Astrocyte (in vitro differentiated cells and primary cell): ENCODE results near the gene CDNF. TPM values are rescaled to one million over a fixed set of nuclear protein-coding genes. Genes with fewer than 3 reads are reported as not detected.

Experiments used
- DNase-seq: peaks from one replicate; pipeline ENCODE4 v3.0.0-alpha.2; 2010; ENCODE audit warnings: low read depth
- FAIRE-seq: peaks from 2 replicates; lab custom pipeline; 2011; peaks lifted over from hg19 to GRCh38; lab: Jason Lieb, UNC
- H2AFZ ChIP-seq: 2 replicates; pipeline ENCODE4 v1.6.0; 2012; ENCODE audit warnings: low read depth, low read length, inconsistent platforms
- H3K27ac ChIP-seq: 2 replicates; pipeline ENCODE4 v1.5.1; 2011; ENCODE audit warnings: low read depth, low read length, inconsistent platforms
- H3K27me3 ChIP-seq: 2 replicates; pipeline ENCODE4 v1.6.0; 2011; ENCODE audit warnings: low read length, inconsistent platforms; ENCODE audit not compliant: insufficient read depth
- H3K36me3 ChIP-seq: 2 replicates; pipeline ENCODE4 v1.5.1; 2011; ENCODE audit warnings: low read length, inconsistent platforms; ENCODE audit not compliant: insufficient read depth
- H3K4me1 ChIP-seq: 2 replicates; pipeline ENCODE4 v1.5.1; 2011; ENCODE audit warnings: low read length, inconsistent platforms; ENCODE audit not compliant: insufficient read depth
- H3K4me2 ChIP-seq: 2 replicates; pipeline ENCODE4 v1.6.0; 2012; ENCODE audit warnings: low read length, inconsistent platforms
- H3K4me3 ChIP-seq: 2 replicates; pipeline ENCODE4 v1.5.1; 2011; ENCODE audit warnings: low read depth, mild to moderate bottlenecking, low read length, inconsistent platforms; ENCODE audit not compliant: insufficient read depth
- H3K79me2 ChIP-seq: 2 replicates; pipeline ENCODE4 v1.6.0; 2012; ENCODE audit warnings: mild to moderate bottlenecking, low read length, inconsistent platforms; ENCODE audit not compliant: insufficient read depth
- H3K9ac ChIP-seq: 2 replicates; pipeline ENCODE4 v1.6.0; 2012; ENCODE audit warnings: mild to moderate bottlenecking, low read length, inconsistent platforms
- H3K9me3 ChIP-seq: 2 replicates; pipeline ENCODE4 v1.5.1; 2012; ENCODE audit warnings: low read depth, mild to moderate bottlenecking, low read length, inconsistent platforms; ENCODE audit not compliant: insufficient read depth
- H4K20me1 ChIP-seq: 2 replicates; pipeline ENCODE4 v1.6.0; 2012; ENCODE audit warnings: low read length, inconsistent platforms; ENCODE audit not compliant: insufficient read depth
- H3K27ac Mint-ChIP-seq: one replicate; pipeline ENCODE4 v1.8.0; 2021; ENCODE audit warnings: mild to moderate bottlenecking, mixed read lengths; ENCODE audit not compliant: unreplicated experiment
- H3K27me3 Mint-ChIP-seq: one replicate; pipeline ENCODE4 v1.8.0; 2021; ENCODE audit warnings: low read depth, mixed read lengths; ENCODE audit not compliant: unreplicated experiment
- H3K36me3 Mint-ChIP-seq: one replicate; pipeline ENCODE4 v1.8.0; 2021; ENCODE audit warnings: low read depth, mixed read lengths; ENCODE audit not compliant: unreplicated experiment
- H3K4me1 Mint-ChIP-seq: one replicate; pipeline ENCODE4 v1.8.0; 2021; ENCODE audit warnings: low read depth, mixed read lengths; ENCODE audit not compliant: unreplicated experiment
- H3K4me3 Mint-ChIP-seq: one replicate; pipeline ENCODE4 v1.8.0; 2021; ENCODE audit warnings: mild to moderate bottlenecking, moderate library complexity, mixed read lengths; ENCODE audit not compliant: unreplicated experiment
- H3K9me3 Mint-ChIP-seq: one replicate; pipeline ENCODE4 v1.8.0; 2021; ENCODE audit warnings: mild to moderate bottlenecking, mixed read lengths; ENCODE audit not compliant: unreplicated experiment
- EZH2 ChIP-seq: IDR thresholded peaks from 2 replicates; pipeline ENCODE4 v1.6.1; 2012; ENCODE audit warnings: mild to moderate bottlenecking, low read length, inconsistent platforms; ENCODE audit not compliant: insufficient read depth
- total RNA-seq: library from RNA; stranded (reverse); gene quantifications from 2 replicates; pipeline ENCODE4 v1.2.1, GENCODE V29; 2021
- TF ChIP-seq, protein P1 (sequence below): IDR thresholded peaks from 2 replicates; pipeline ENCODE4 v1.5.1; 2011; ENCODE audit warnings: low read depth, mild to moderate bottlenecking, inconsistent platforms, low read length, moderate library complexity; ENCODE audit not compliant: insufficient read depth

Gene CDNF
- total RNA-seq, 1 donor from 2014 or later = 1.4 TPM

GRCh38 chr10:14815681-14816080 lies 22.2 kb downstream of the CDNF start:
- Histone ChIP-seq H4K20me1 (no peaks in the 10 kb centered on the region), H3K27me3 (no peaks in the 10 kb centered on the region), H3K4me3 (no peak overlapping the region), H3K36me3 (no peaks in the 10 kb centered on the region), H3K9me3 (no peaks in the 10 kb centered on the region), H3K4me1 (peaks cover 5% of the 10 kb centered on the region), H3K9ac (no peak overlapping the region), H3K4me2 (no peak overlapping the region), H3K27ac (no peak overlapping the region), H3K79me2 (no peaks in the 10 kb centered on the region), H2AFZ (no peak overlapping the region)
- peak; percentile 49 for DNase-seq
- TF ChIP-seq, protein P1, sequence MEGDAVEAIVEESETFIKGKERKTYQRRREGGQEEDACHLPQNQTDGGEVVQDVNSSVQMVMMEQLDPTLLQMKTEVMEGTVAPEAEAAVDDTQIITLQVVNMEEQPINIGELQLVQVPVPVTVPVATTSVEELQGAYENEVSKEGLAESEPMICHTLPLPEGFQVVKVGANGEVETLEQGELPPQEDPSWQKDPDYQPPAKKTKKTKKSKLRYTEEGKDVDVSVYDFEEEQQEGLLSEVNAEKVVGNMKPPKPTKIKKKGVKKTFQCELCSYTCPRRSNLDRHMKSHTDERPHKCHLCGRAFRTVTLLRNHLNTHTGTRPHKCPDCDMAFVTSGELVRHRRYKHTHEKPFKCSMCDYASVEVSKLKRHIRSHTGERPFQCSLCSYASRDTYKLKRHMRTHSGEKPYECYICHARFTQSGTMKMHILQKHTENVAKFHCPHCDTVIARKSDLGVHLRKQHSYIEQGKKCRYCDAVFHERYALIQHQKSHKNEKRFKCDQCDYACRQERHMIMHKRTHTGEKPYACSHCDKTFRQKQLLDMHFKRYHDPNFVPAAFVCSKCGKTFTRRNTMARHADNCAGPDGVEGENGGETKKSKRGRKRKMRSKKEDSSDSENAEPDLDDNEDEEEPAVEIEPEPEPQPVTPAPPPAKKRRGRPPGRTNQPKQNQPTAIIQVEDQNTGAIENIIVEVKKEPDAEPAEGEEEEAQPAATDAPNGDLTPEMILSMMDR = no peak
- TF ChIP-seq EZH2 = no peak
- H3K9me3 Mint-ChIP-seq = no peaks in the 10 kb centered on the region
- no peak for FAIRE-seq
- H3K27me3 Mint-ChIP-seq = peaks cover 2% of the 10 kb centered on the region
- no peaks in the 10 kb centered on the region for H3K36me3 Mint-ChIP-seq
- no peak overlapping the region for H3K27ac Mint-ChIP-seq
- peaks cover 4% of the 10 kb centered on the region for H3K4me1 Mint-ChIP-seq
- H3K4me3 Mint-ChIP-seq = no peak overlapping the region

DNA sequence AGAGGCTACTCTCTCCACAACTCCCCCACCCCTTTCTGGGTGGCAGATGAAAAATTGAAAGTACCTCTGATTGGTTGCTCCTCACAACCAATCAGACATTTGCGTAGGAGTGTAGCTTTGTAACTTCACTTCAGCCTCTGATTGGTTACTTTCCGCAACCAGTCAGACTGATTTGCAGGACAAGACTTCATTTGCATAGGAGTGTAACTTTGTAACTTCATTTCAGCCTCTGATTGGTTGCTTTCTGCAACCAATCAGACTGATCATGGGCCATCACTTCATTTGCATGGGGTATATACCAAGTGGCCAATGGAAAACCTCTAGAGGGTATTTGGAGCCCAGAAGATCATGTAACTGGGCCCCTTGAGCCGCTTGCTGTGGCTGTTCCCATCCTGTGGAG lies 25.6 kb downstream of the CDNF start:
- Mint-ChIP-seq H3K4me1 (no peaks in the 10 kb centered on the region), H3K27ac (no peak overlapping the region), H3K4me3 (no peak overlapping the region), H3K36me3 (peaks cover 2% of the 10 kb centered on the region), H3K9me3 (no peaks in the 10 kb centered on the region), H3K27me3 (peaks cover 2% of the 10 kb centered on the region)
- H4K20me1 ChIP-seq = no peaks in the 10 kb centered on the region
- H3K36me3 ChIP-seq = no peaks in the 10 kb centered on the region
- H3K4me1 ChIP-seq = no peaks in the 10 kb centered on the region
- no peaks in the 10 kb centered on the region for H3K27me3 ChIP-seq
- no peak for TF ChIP-seq EZH2
- TF ChIP-seq, protein P1 = no peak
- DNase-seq (no peak), FAIRE-seq (no peak)
- no peak overlapping the region for H3K9ac ChIP-seq
- H3K4me2 ChIP-seq = no peak overlapping the region
- H3K27ac ChIP-seq = no peak overlapping the region
- H3K79me2 ChIP-seq = no peaks in the 10 kb centered on the region
- H3K4me3 ChIP-seq = no peak overlapping the region
- no peaks in the 10 kb centered on the region for H3K9me3 ChIP-seq
- H2AFZ ChIP-seq = no peak overlapping the region

GRCh38 chr10:14810969-14811953 lies 26.6 kb downstream of the CDNF start:
- Histone ChIP-seq H3K9me3 (no peaks in the 10 kb centered on the region), H3K27ac (no peak overlapping the region), H3K4me2 (no peak overlapping the region), H3K79me2 (no peaks in the 10 kb centered on the region), H3K27me3 (no peaks in the 10 kb centered on the region), H3K9ac (no peak overlapping the region), H2AFZ (no peak overlapping the region), H3K4me1 (no peaks in the 10 kb centered on the region), H4K20me1 (no peaks in the 10 kb centered on the region), H3K36me3 (no peaks in the 10 kb centered on the region), H3K4me3 (no peak overlapping the region)
- FAIRE-seq = no peak
- Mint-ChIP-seq H3K4me1 (no peaks in the 10 kb centered on the region), H3K27me3 (peaks cover 2% of the 10 kb centered on the region), H3K9me3 (no peaks in the 10 kb centered on the region), H3K27ac (no peak overlapping the region), H3K36me3 (peaks cover 2% of the 10 kb centered on the region), H3K4me3 (no peak overlapping the region)
- TF ChIP-seq, protein P1 = no peak
- no peak for TF ChIP-seq EZH2
- no peak for DNase-seq
